Smooth muscle cell (in vitro differentiated cells): ENCODE results near the gene OSBPL7. TPM values are rescaled to one million over a fixed set of nuclear protein-coding genes. Genes with fewer than 3 reads are reported as not detected.

Source experiments
- DNase-seq: peaks from one replicate; lab custom pipeline; 2025; ENCODE audit not compliant: unreplicated experiment; lab: John Stamatoyannopoulos, UW
- H2AFZ ChIP-seq: fragments of 200-600 bp; sonication (generic); 2 replicates; pipeline ENCODE4 v1.6.0; 2016; ENCODE audit warnings: antibody characterized with exemption, low read depth, mild to moderate bottlenecking
- H3F3A ChIP-seq: fragments of 200-600 bp; sonication (generic); 2 replicates; pipeline ENCODE4 v1.6.0; 2017; ENCODE audit warnings: antibody characterized with exemption, low read depth
- H3K27ac ChIP-seq: fragments of 200-600 bp; sonication (generic); 2 replicates; pipeline ENCODE4 v1.5.1; 2016; ENCODE audit warnings: low read depth, mild to moderate bottlenecking
- H3K27me3 ChIP-seq: fragments of 200-600 bp; sonication (generic); 2 replicates; pipeline ENCODE4 v1.6.1; 2016; ENCODE audit warnings: low read depth, mild to moderate bottlenecking
- H3K36me3 ChIP-seq: fragments of 200-600 bp; sonication (generic); 2 replicates; pipeline ENCODE4 v1.5.1; 2016; ENCODE audit warnings: low read depth
- H3K4me1 ChIP-seq: fragments of 200-600 bp; sonication (generic); 2 replicates; pipeline ENCODE4 v1.5.1; 2016; ENCODE audit warnings: low read depth
- H3K4me2 ChIP-seq: fragments of 200-600 bp; sonication (generic); 2 replicates; pipeline ENCODE4 v1.6.0; 2016; ENCODE audit warnings: mild to moderate bottlenecking
- H3K4me3 ChIP-seq: fragments of 200-600 bp; sonication (generic); 2 replicates; pipeline ENCODE4 v1.5.1; 2016; ENCODE audit warnings: mild to moderate bottlenecking
- H3K79me2 ChIP-seq: fragments of 200-600 bp; sonication (generic); 2 replicates; pipeline ENCODE4 v1.6.0; 2016; ENCODE audit warnings: low read depth, mild to moderate bottlenecking
- H3K9ac ChIP-seq: fragments of 200-600 bp; sonication (generic); 2 replicates; pipeline ENCODE4 v1.6.0; 2016; ENCODE audit warnings: low read depth
- H3K9me3 ChIP-seq: fragments of 200-600 bp; sonication (generic); replicated peaks from 2 replicates; pipeline ENCODE4 v1.5.1; 2016; ENCODE audit warnings: low read depth
- H4K20me1 ChIP-seq: fragments of 200-600 bp; sonication (generic); 2 replicates; pipeline ENCODE4 v1.6.0; 2016; ENCODE audit warnings: low read depth
- WGBS: methylation state at CpG from one replicate; pipeline ENCODE4 v1.1.7; 2016; ENCODE audit warnings: low lambda C conversion rate; 5-methylcytosine and 5-hydroxymethylcytosine counted together
- polyA plus RNA-seq: library from polyadenylated mRNA; unstranded; fragments of >200 nt; fragmentation: Nextera tagmentation; extraction: Ambion mirVana; gene quantifications from 2 replicates; pipeline ENCODE4 v1.2.1, GENCODE V29; 2016
- total RNA-seq: library from RNA; depleted of rRNA; stranded (reverse); fragments of >200 nt; gene quantifications from 2 replicates; pipeline ENCODE4 v1.2.3, GENCODE V29; 2014
- TF ChIP-seq, protein P1 (sequence below): fragments of 200-600 bp; sonication (generic); IDR thresholded peaks from 2 replicates; pipeline ENCODE4 v1.5.1; 2017; ENCODE audit warnings: borderline replicate concordance, mild to moderate bottlenecking, antibody characterized with exemption; ENCODE audit not compliant: insufficient read depth, poor library complexity, severe bottlenecking

Gene OSBPL7
- total and polyA plus RNA-seq, 2 experiments from 2014 or later, result 3.7 to 6.3 TPM

- no peaks in the 10 kb centered on the region for H3K79me2 ChIP-seq
- peaks cover 8% of the 10 kb centered on the region for H4K20me1 ChIP-seq
- H3F3A ChIP-seq, result peaks cover 8% of the 10 kb centered on the region
- no peaks in the 10 kb centered on the region for H3K27me3 ChIP-seq
- TF ChIP-seq, protein P1, sequence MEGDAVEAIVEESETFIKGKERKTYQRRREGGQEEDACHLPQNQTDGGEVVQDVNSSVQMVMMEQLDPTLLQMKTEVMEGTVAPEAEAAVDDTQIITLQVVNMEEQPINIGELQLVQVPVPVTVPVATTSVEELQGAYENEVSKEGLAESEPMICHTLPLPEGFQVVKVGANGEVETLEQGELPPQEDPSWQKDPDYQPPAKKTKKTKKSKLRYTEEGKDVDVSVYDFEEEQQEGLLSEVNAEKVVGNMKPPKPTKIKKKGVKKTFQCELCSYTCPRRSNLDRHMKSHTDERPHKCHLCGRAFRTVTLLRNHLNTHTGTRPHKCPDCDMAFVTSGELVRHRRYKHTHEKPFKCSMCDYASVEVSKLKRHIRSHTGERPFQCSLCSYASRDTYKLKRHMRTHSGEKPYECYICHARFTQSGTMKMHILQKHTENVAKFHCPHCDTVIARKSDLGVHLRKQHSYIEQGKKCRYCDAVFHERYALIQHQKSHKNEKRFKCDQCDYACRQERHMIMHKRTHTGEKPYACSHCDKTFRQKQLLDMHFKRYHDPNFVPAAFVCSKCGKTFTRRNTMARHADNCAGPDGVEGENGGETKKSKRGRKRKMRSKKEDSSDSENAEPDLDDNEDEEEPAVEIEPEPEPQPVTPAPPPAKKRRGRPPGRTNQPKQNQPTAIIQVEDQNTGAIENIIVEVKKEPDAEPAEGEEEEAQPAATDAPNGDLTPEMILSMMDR, result no peak
- no peak overlapping the region for H3K4me3 ChIP-seq
- H3K9ac ChIP-seq, result peak overlapping the region; percentile 73
- 36% methylated on average over 10 of the region's 10 CpGs for WGBS
- no peak for DNase-seq
- H2AFZ ChIP-seq, result no peak overlapping the region
- H3K36me3 ChIP-seq, result no peaks in the 10 kb centered on the region
- H3K9me3 ChIP-seq, result no peaks in the 10 kb centered on the region
- peak overlapping the region; percentile 96 for H3K27ac ChIP-seq
- H3K4me2 ChIP-seq, result peak overlapping the region; percentile 52
- peaks cover 4% of the 10 kb centered on the region for H3K4me1 ChIP-seq
These were observed 11.3 kb downstream of the OSBPL7 start for GRCh38 chr17:47810200-47810821.

DNA sequence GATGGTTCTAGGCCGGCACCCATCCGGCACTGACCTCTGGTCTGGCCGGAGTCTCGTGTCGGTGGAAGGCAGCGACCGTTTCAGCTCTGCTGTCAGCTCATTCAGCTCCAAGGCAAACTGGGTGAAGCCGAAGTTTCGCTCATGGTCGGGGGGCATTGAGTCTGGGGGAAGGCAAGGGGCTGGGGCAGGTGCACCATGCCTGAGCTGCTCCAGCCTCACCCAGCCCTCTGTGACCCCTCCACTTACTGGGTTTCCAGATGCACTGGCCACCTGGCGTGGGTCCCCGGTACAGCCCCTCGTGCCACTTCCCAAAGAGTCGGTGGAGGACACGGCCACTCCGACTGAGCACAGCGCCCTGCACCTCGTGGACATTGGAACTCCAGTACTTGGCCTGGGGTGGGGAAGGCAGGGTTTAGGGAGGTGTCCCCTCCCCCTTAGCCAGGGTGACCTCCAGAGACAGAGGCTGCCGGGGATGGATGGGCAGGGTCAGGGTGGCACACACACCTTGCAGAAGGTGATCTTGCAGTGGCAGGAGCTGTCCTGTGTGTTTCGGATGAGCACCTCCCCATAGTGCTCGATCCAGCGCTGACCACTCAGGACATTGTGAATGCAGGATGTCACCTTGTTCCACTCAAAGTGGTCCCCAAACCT is 12.6 kb downstream of the OSBPL7 start:
- no peak overlapping the region for H2AFZ ChIP-seq
- no peak overlapping the region for H3K4me3 ChIP-seq
- peaks cover 8% of the 10 kb centered on the region for H3F3A ChIP-seq
- peaks cover 8% of the 10 kb centered on the region for H4K20me1 ChIP-seq
- H3K27me3 ChIP-seq, result peaks cover 7% of the 10 kb centered on the region
- no peak overlapping the region for H3K4me2 ChIP-seq
- H3K9me3 ChIP-seq, result no peaks in the 10 kb centered on the region
- no peaks in the 10 kb centered on the region for H3K79me2 ChIP-seq
- TF ChIP-seq, protein P1, result no peak
- H3K9ac ChIP-seq, result peak overlapping the region; percentile 52
- DNase-seq, result no peak
- 98% methylated on average over 22 of the region's 22 CpGs for WGBS
- H3K27ac ChIP-seq, result peak overlapping the region; percentile 96
- H3K36me3 ChIP-seq, result no peaks in the 10 kb centered on the region
- H3K4me1 ChIP-seq, result peaks cover 4% of the 10 kb centered on the region

GRCh38 chr17:47808036-47808829 is 13.4 kb downstream of the OSBPL7 start:
- no peak for DNase-seq
- Histone ChIP-seq H3K79me2 (no peaks in the 10 kb centered on the region), H3F3A (peaks cover 8% of the 10 kb centered on the region), H3K4me3 (no peak overlapping the region), H3K36me3 (no peaks in the 10 kb centered on the region), H2AFZ (no peak overlapping the region), H3K4me1 (peaks cover 4% of the 10 kb centered on the region), H3K27ac (no peak overlapping the region), H3K27me3 (peaks cover 7% of the 10 kb centered on the region), H3K9ac (no peak overlapping the region), H3K9me3 (no peaks in the 10 kb centered on the region), H4K20me1 (peaks cover 8% of the 10 kb centered on the region), H3K4me2 (no peak overlapping the region)
- 91% methylated on average over 20 of the region's 20 CpGs for WGBS
- TF ChIP-seq, protein P1, result no peak
